HL-60 (cell line): Measurements from ENCODE around the gene FREM1.

Experiments used
- DNase-seq, 2 experiments: peaks; one replicate each; pipeline ENCODE4 v3.0.0-alpha.2; 2010 to 2020; ENCODE audit warnings: low read depth in 1 of 2, low spot score in 1 of 2
- H3K27ac ChIP-seq: fragments of 250-450 bp; sonication (Bioruptor Pico); replicated peaks from 2 replicates; pipeline ENCODE4 v1.5.1; 2020; ENCODE audit warnings: mild to moderate bottlenecking, moderate library complexity
- H3K27me3 ChIP-seq: fragments of 250-450 bp; sonication (Bioruptor Pico); 2 replicates; pipeline ENCODE4 v1.5.1; 2021; ENCODE audit warnings: mild to moderate bottlenecking, moderate library complexity; ENCODE audit not compliant: insufficient read depth, poor library complexity, severe bottlenecking
- H3K4me3 ChIP-seq: replicated peaks from 2 replicates; pipeline ENCODE4 v1.5.1; 2011; ENCODE audit warnings: mild to moderate bottlenecking, control low read depth, low read length; ENCODE audit not compliant: insufficient read depth
- GABPA ChIP-seq: IDR thresholded peaks from 2 replicates; pipeline ENCODE4 v1.6.1; 2012; ENCODE audit warnings: low read depth
- POLR2AphosphoS5 ChIP-seq: IDR thresholded peaks from 2 replicates; pipeline ENCODE4 v1.6.1; 2012; ENCODE audit warnings: low read depth
- SPI1 ChIP-seq: IDR thresholded peaks from 2 replicates; pipeline ENCODE4 v1.6.1; 2012; ENCODE audit warnings: low read depth, mild to moderate bottlenecking, borderline replicate concordance
- TF ChIP-seq, protein P1 (sequence below): IDR thresholded peaks from 2 replicates; pipeline ENCODE4 v1.6.1; 2012; ENCODE audit warnings: low read depth; ENCODE audit not compliant: insufficient replicate concordance
- TF ChIP-seq, protein P2 (sequence below): IDR thresholded peaks from one replicate; pipeline ENCODE4 v1.5.1; 2011; ENCODE audit warnings: low read length, control low read depth, inconsistent platforms; ENCODE audit not compliant: insufficient read depth

Gene FREM1

DNA sequence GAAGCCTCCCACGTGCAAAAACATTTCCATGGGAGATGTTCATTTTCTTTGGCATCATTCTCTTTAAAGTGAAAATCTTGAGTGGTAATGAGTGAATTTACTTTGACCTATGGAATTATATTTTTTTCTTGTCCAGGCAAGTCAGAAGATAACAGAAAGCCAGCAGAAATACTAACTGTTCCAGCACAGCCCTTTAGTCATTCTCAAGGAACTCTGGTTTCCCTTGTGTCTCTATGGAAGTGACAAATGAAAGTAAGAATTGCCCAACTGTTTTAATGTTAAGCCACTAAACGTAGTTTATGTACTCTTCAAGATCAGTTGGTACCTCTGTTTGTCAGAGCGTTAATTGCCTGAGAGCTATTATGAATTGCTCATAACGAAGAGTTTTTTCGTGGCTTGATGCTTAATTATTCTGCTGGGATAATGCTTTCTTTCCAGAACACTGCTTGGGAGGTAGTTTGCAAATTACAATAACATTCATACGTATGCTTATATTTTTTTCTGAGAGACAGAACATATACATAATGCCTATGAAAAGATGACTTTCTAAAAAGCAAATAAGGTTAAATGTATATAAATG, 103.2 kb downstream of the FREM1 start:
- H3K27ac ChIP-seq = no peak overlapping the region
- no peaks in the 10 kb centered on the region for H3K27me3 ChIP-seq
- no peak for DNase-seq
- no peak overlapping the region for H3K4me3 ChIP-seq
- TF ChIP-seq, protein P1, sequence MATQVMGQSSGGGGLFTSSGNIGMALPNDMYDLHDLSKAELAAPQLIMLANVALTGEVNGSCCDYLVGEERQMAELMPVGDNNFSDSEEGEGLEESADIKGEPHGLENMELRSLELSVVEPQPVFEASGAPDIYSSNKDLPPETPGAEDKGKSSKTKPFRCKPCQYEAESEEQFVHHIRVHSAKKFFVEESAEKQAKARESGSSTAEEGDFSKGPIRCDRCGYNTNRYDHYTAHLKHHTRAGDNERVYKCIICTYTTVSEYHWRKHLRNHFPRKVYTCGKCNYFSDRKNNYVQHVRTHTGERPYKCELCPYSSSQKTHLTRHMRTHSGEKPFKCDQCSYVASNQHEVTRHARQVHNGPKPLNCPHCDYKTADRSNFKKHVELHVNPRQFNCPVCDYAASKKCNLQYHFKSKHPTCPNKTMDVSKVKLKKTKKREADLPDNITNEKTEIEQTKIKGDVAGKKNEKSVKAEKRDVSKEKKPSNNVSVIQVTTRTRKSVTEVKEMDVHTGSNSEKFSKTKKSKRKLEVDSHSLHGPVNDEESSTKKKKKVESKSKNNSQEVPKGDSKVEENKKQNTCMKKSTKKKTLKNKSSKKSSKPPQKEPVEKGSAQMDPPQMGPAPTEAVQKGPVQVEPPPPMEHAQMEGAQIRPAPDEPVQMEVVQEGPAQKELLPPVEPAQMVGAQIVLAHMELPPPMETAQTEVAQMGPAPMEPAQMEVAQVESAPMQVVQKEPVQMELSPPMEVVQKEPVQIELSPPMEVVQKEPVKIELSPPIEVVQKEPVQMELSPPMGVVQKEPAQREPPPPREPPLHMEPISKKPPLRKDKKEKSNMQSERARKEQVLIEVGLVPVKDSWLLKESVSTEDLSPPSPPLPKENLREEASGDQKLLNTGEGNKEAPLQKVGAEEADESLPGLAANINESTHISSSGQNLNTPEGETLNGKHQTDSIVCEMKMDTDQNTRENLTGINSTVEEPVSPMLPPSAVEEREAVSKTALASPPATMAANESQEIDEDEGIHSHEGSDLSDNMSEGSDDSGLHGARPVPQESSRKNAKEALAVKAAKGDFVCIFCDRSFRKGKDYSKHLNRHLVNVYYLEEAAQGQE = no peak
- no peak for TF ChIP-seq GABPA
- TF ChIP-seq POLR2AphosphoS5 = no peak
- TF ChIP-seq SPI1 = no peak
- TF ChIP-seq, protein P2, sequence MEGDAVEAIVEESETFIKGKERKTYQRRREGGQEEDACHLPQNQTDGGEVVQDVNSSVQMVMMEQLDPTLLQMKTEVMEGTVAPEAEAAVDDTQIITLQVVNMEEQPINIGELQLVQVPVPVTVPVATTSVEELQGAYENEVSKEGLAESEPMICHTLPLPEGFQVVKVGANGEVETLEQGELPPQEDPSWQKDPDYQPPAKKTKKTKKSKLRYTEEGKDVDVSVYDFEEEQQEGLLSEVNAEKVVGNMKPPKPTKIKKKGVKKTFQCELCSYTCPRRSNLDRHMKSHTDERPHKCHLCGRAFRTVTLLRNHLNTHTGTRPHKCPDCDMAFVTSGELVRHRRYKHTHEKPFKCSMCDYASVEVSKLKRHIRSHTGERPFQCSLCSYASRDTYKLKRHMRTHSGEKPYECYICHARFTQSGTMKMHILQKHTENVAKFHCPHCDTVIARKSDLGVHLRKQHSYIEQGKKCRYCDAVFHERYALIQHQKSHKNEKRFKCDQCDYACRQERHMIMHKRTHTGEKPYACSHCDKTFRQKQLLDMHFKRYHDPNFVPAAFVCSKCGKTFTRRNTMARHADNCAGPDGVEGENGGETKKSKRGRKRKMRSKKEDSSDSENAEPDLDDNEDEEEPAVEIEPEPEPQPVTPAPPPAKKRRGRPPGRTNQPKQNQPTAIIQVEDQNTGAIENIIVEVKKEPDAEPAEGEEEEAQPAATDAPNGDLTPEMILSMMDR = no peak

DNA sequence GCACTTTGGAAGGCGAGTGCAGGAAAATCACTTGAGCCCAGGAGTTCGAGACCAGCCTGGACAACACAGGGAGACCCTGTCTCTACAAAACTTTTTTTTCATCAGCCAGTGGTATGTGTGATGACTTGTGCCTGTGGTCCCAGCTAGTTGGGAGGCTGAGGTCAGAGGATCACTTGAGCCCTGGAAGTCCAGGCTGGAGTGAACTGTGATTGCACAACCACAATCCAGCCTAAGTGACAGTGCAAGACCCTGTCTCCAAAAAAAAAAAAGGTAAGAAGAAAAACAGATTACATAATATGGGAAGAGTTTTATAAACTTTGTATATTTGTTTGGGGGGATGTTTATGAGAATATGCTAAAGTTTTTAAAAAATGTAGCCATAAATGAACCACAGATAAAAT, 111.2 kb downstream of the FREM1 start:
- H3K4me3 ChIP-seq = no peak overlapping the region
- H3K27ac ChIP-seq = no peak overlapping the region
- no peaks in the 10 kb centered on the region for H3K27me3 ChIP-seq
- TF ChIP-seq SPI1 = no peak
- TF ChIP-seq GABPA = no peak
- TF ChIP-seq, protein P1 = no peak
- no peak for TF ChIP-seq POLR2AphosphoS5
- TF ChIP-seq, protein P2 = no peak
- no peak for DNase-seq

DNA sequence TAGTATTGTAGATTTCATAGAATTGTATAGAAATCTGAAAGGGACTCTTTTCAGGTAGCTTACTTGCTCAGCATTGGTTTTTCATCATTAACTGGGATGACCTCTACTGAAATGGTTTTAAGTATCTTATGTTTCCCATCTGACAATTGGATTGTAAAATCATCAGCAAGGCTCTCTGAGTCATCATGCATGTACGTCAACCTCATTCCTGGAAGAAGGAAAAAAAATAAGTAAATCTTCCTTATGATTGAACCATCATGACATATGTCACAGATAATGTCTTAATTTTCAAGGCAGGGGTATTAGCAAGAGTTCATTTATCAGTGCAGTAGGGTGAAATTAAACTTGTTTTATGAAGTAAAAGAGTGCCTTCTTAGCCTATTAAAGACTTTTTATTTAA, 112.8 kb downstream of the FREM1 start:
- Histone ChIP-seq H3K27me3 (no peaks in the 10 kb centered on the region), H3K4me3 (no peak overlapping the region)
- DNase-seq = no peak

More for the DNA sequence above, 112.8 kb downstream of the FREM1 start:
- no peak for TF ChIP-seq SPI1
- no peak for TF ChIP-seq POLR2AphosphoS5
- TF ChIP-seq, protein P1 = no peak
- TF ChIP-seq, protein P2 = no peak
- TF ChIP-seq GABPA = no peak
- no peak overlapping the region for H3K27ac ChIP-seq
